Endometrial microvascular endothelial cells (primary cell): ENCODE data around the gene TNFRSF21. TPM values are rescaled to one million over a fixed set of nuclear protein-coding genes. Genes with fewer than 3 reads are reported as not detected.
"Not testable (repeated sequence)": the region's sequence is repeated elsewhere in the genome, so short reads cannot be mapped to it uniquely, and the experiment has no call there.

Experiments
- in situ Hi-C: cut with HindIII; loops from 2 replicates; pipeline ENCODE4 v1.10.0; 2017; ENCODE audit warnings: low sequenced_read_pairs, low pct_unique_long_range_greater_than_20kb; ENCODE audit errors: inconsistent ontology term
- total RNA-seq: library from RNA; depleted of rRNA; stranded (reverse); fragments of >200 nt; gene quantifications from one replicate; pipeline ENCODE4 v1.2.3, GENCODE V29; 2015; ENCODE audit errors: inconsistent ontology term

TNFRSF21 gene
- total RNA-seq, 1 donor from 2014 or later: 15.7 TPM

- in situ Hi-C loops: not testable (repeated sequence)
These were observed 18.4 kb upstream of the TNFRSF21 start for GRCh38 chr6:47328139-47328538.

DNA sequence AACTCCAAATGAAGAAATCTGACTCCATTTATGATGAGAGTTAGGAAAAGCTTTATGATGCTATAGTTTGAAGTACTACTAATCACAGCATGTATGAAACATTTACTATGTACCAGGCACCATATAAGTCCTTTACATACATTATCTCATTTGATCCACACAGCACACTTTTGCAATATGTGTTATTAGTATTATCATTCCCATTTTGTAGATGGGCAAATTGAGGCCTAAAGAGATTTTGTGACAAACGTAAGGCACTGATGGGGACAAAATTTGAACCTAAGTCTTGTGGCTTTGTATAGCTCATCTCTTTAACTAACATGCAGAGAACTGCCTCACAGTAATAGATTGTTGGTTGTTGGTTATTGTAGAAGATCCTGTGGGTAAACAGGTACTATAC lies 14.2 kb upstream of the TNFRSF21 start:
- in situ Hi-C loops: no loop called here

GRCh38 chr6:47323321-47323720 lies 13.6 kb upstream of the TNFRSF21 start:
- in situ Hi-C loops: no loop called here

GRCh38 chr6:47321577-47321976 lies 11.9 kb upstream of the TNFRSF21 start:
- in situ Hi-C loops: no loop called here

DNA sequence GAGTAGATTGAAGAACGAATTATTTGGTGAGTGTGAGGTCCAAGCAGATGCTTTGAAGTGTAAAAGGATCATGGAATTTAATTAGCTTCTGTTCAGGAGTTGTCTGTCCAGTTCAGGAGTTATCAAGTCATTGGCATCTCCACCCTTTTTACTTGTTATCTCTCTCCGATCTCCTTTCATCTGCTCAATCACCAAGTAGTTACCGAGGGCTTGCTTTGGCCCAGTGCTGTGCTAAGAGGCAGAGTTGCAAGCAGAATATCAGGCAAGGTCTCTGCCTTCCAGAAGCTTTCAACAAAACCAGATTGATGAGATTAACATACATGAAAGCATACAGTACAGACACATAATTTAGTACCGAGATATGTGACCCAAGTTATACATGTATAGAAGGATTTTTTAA lies 10.2 kb upstream of the TNFRSF21 start:
- in situ Hi-C loops: no loop called here

- in situ Hi-C loops: no loop called here
These were observed 9.7 kb upstream of the TNFRSF21 start for GRCh38 chr6:47319382-47319781.

GRCh38 chr6:47318236-47318989 lies 8.7 kb upstream of the TNFRSF21 start:
- in situ Hi-C loops: no loop called here

GRCh38 chr6:47315181-47315580 lies 5.5 kb upstream of the TNFRSF21 start:
- in situ Hi-C loops: not testable (repeated sequence)

DNA sequence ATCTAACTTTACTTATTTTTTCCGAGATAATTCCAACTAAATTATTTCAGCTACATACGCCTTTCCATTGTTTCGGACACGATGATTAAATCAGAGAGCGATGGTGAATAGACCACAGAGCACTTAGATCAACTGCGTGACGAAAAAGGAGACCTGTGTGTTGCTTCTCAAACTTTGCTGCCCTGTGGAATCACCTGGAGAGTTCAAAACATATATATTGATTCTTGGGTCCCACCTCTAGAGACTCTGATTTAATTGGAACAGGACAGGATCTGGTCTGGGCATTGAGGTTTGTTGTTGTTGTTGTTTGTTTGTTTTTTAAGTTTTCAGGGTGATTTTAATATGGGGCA lies 401 bp upstream of the TNFRSF21 start:
- in situ Hi-C loops: no loop called here

DNA sequence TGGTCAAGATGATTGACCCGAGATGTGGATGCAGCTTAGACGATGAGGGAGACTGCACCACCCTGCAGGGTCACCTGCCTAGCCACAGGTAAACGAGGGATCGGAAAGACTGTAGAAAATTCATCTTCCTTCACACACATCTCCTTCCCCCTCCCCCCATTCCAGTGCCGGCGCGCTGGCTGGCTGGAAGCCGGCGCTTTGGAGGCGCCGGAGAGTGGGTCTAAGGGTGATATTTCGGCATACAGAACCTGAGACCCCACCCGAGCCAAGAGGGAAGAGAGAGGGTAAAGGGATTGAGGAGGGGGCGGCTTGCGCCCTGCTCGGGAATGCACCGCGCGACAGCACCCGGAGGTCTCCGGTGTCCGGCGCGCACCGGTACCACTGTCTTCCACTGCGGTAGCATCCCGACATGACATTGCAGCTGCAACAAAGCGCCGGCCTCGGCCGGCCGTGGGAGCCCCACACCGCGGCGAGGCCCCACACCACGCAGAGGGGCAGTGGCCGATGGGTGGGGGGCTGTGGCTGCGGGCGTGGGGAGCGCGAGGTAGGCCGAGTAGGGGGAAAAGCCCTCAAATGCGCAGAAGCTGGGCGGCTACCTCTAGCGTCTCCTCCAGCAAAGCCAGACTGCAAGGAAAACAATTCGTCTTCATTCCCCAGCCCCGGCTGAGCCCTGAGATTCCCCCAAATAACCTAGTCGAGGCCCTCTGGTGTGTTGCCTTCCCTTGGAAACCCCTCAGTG lies 984 bp downstream of the TNFRSF21 start:
- in situ Hi-C loops: loop anchor here (10.0 kb wide), 1 partner anchor 64 kb away; no protein-coding TSS in a partner anchor

- in situ Hi-C loops: loop anchor here (10.0 kb wide), 1 partner anchor 63 kb away; no protein-coding TSS in a partner anchor
These were observed 1.5 kb downstream of the TNFRSF21 start for GRCh38 chr6:47308198-47308517.

GRCh38 chr6:47307362-47308197 lies 2.1 kb downstream of the TNFRSF21 start:
- in situ Hi-C loops: loop anchor here (10.0 kb wide), 1 partner anchor 63 kb away; no protein-coding TSS in a partner anchor

GRCh38 chr6:47306887-47307286 lies 2.8 kb downstream of the TNFRSF21 start:
- in situ Hi-C loops: loop anchor here (10.0 kb wide), 1 partner anchor 62 kb away; no protein-coding TSS in a partner anchor

DNA sequence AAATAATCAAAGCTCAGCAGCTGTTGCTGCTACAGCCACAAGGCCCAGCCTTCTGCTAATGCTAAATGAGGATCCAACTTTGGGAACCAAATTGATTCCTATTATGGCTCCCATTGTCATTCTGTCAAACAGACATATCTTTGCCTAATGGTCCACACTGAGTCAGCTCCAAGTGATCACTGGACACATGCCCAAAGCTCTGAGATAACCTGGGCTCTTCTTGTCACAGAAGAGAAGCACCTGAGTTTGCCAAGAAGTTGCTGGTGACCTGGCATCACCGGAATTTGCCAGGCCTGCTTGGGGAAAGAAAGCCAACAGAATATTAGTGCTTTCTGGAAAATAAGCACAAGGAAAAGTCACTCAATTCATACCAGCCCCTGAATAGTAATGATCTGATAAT lies 5.8 kb downstream of the TNFRSF21 start:
- in situ Hi-C loops: loop anchor here (10.0 kb wide), 1 partner anchor 59 kb away; no protein-coding TSS in a partner anchor

- in situ Hi-C loops: loop anchor here (10.0 kb wide), 1 partner anchor 59 kb away; no protein-coding TSS in a partner anchor
These were observed 6.4 kb downstream of the TNFRSF21 start for GRCh38 chr6:47303342-47303741.

- in situ Hi-C loops: loop anchor here (10.0 kb wide), 1 partner anchor 57 kb away; no protein-coding TSS in a partner anchor
These were observed 7.7 kb downstream of the TNFRSF21 start for GRCh38 chr6:47302043-47302442.

- in situ Hi-C loops: loop anchor here (10.0 kb wide), 1 partner anchor 57 kb away; no protein-coding TSS in a partner anchor
These were observed 8.3 kb downstream of the TNFRSF21 start for GRCh38 chr6:47301441-47301840.

GRCh38 chr6:47300417-47300816 lies 9.3 kb downstream of the TNFRSF21 start:
- in situ Hi-C loops: loop anchor here (10.0 kb wide), 1 partner anchor 56 kb away; no protein-coding TSS in a partner anchor

GRCh38 chr6:47299965-47300364 lies 9.7 kb downstream of the TNFRSF21 start:
- in situ Hi-C loops: loop anchor here (10.0 kb wide), 1 partner anchor 55 kb away; no protein-coding TSS in a partner anchor
